DMS79 (cell line): ENCODE measurements around the gene COL13A1.

Experiments used
- DNase-seq: peaks from one replicate; lab custom pipeline; 2025; lab: John Stamatoyannopoulos, UW

The COL13A1 gene

DNA sequence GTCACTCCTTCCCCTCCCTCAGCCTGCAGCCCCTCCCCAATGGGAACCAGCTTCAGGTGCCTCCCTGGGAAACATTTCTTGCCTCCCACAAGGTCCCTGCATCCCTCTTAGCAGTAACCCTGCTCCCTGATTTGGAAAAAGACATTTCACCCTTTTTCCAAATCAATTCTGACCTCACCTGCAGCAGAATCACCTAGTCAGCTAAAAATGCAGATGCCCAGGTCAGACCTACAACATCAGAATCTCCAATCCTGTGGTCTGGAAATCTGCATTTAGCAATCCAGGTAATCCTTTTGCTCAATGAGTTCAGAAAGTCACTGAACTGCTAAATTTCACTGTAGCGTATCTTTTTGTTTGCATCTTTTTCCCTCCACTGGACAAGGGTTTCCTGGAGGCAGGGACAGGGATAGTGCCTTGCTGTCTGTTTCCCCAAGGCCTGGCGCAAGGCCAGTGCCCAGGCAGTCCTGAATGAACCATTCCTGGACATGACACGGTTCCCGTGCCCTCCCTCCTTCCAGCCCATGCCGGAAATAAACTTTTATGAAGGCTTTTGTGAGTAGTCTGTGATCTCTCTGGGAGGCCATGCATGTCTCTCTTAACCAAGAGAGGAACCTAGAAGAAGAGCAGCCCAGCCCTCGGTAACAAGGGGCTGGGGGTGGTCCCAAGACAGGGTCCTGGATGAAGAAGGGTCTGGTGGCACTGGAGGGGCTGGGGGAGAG is 44.0 kb downstream of the COL13A1 start:
- DNase-seq, result no peak

DNA sequence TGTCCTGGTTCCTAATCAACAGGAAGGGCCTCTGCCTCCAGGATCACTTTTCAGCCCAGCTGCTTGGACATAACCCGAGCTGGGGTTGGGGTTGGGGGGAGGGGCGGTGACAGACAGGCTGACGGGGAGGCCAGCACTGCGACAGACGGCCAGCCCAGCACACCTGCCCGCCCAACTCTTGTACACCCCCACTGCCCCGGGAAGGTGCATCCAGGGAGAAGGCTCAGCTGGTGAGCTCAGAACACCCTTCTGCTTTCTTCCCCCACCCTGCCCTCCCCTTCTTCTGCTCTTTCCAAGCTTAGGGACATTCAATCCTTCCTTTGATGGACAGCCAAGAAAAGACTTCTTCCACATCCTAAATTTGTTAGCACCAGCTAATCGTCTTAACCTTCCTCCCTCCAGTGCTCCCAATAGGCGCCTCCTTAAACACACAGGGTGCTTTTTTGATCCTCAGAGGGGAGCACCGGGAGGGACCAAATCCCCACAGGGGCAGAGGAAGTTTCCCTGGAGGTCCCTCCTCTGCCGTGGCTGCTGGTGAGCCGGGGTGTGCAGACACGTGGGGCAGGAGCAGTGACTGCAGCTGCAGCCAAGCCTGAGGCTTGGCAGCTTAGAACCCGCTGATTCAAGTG is 44.7 kb downstream of the COL13A1 start:
- no peak for DNase-seq

DNA sequence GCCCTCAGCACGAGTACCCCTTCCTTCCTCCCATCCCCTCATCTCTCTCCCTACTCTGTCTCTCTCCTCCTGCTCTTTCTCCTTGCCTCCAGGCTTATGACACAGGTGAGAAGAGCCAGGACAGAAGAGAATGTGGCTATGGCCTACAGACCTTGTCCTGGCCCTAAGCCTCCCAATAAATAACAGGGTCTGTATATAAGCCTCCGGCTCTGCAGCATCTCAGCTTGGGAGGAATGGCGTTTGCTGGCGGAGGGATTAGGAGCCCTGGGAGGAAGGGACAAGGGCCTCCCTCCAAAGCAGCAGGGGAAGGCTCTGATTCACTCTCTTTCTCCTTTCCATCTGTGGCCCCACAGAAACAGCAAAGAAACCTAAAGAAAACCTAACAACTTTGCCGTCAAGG is 45.8 kb downstream of the COL13A1 start:
- no peak for DNase-seq

DNA sequence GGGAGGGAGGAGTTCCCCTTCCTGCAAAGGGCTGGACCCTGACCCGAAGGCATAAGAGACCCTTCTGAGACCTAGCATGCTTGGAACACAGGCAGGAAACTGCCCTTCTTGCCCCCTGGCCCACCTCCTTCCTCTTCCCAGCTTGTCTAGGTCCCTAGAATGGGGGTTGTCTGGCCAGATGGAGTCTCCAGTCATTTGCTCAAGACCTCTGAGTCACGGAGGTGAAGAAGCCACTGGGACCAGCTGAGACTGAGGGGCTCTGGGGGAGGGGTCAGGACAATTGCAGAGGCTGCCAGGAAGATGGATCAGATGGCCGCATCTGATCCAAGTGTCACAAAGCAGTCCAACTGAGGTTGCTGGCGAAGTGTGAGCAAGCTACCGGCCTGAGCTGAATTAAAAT is 46.2 kb downstream of the COL13A1 start:
- no peak for DNase-seq

DNA sequence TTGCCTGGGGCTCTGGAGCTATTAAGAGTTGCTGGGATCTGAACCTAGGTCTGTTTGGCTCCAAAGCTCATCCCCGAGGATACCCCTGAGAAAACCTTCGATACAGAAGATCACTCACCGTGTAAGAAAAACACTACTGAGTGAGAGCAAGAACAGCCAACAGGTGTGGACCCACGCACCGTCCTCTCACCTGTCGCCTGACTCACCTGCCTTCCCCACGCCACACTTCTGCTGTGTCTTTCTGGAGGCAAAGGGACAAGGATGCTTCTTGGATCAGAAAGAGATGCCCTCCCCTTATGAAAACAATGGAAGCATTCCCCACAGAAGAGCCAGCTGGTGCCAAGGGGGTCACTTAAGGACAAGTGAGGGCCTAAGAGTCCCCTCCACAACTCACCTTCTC is 46.7 kb downstream of the COL13A1 start:
- DNase-seq, result peak; percentile 11

DNA sequence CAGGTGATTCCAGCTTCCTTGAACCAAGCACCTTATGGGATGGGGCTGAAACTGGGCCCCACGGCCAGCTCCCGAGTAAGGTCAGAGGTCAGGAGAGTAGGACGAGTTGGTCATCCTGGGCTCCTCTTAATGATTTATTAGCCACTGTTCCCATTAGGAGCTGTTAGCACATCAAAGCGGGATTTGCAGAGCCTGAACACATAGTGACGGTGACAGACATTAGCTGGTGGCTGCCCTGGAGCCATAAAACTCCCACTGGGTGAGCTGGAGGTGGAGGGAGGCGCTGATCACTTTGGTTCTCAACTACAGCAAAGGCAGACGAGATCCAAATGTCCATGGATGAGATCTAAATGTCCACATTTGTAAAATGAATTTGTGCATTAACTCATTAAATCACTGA is 48.1 kb downstream of the COL13A1 start:
- DNase-seq, result no peak

DNA sequence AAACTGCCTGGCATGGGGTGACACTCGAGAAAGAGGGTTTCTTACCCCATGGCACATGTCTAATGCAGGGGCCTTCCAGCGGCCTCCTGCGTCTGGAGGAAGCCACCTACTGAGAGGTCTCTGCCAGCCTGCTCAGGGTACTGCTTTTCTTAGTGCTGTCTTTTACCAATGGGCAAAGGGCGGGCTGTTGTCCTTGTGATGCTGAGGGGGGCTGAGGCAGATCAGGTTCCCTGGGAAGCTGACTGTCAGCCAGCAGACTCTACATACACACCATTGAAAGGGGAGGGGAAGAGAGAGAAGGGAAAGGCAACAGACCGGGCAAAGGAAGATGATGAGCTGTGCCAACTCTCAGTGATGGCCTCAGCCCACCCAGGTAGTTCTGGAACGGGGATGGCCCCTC is 48.7 kb downstream of the COL13A1 start:
- no peak for DNase-seq

DNA sequence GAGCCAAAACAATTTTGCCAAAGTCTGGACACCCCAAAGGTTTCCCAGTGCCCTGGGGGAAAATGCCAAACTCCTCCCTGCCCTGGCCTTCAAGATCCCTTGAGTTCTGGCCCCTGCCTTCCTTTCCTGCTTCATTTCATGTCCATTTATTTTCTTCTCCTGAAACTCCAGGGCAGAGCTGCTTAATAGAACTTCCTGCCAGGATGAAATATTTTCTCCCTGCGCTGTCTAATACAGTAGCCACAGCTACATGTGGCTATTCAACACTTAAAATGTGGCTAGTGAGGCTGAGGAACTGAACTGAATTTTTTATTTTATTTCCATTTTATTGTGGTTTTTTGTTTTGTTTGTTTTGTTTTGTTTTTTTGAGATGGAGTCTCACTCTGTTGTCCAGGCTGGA is 49.6 kb downstream of the COL13A1 start:
- no peak for DNase-seq

DNA sequence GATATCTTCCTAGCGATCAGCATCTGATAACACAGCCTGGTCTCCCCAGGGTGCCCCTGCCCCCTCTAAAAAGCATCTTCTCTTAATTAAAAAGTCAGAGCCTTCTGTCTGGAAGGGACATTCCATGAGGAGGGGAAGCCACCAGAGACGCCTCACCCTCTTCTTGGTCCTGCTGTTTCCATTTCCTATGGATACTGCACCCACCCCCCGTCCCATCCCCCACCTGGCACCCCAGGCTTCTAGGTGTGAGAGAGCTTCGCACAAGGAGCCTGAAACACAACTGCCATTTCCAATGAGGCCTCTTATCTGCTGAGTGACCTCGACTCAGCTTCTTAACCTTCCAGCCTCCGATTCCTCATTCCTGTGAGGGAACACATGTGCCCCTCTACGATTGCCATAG is 51.4 kb downstream of the COL13A1 start:
- DNase-seq, result no peak

DNA sequence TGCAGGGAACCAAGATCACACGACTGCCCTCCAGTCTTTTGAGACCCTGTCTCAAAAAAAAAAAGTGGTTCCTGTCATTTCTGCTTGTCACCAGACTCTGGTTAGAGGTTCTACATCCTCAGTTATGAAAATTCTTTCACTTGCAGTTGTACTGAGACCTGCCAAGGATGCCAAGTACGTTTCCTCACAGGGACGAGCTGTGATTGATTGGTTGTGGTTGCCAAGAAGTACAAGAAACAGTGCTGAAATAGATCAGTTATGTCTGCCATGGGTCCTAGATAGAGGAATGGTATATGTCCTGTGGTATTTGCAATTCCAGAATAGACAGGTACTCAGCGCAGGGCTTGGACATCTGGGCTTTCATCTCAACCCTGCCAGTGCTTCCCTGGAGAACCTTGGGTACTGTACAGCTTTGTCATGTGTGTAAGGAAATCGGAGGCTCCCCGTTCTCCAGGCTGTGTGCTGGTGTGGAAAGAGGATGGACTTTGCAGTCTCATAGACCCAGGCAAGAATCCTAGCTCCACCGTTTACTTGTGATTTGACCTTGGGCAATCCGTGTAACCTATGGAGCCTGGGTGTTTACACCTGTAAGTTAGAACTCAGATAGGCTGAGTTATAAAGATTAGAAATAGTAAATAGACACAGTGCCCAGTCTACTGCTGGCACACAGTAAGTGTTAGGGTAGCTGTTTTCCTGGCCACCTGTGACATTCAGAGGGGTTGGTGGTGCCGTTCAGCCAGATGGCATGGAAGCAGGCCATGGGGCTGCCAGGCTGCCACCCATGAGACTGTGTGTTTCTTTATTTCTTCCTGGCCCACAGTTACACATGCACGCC is 53.0 kb downstream of the COL13A1 start:
- no peak for DNase-seq

DNA sequence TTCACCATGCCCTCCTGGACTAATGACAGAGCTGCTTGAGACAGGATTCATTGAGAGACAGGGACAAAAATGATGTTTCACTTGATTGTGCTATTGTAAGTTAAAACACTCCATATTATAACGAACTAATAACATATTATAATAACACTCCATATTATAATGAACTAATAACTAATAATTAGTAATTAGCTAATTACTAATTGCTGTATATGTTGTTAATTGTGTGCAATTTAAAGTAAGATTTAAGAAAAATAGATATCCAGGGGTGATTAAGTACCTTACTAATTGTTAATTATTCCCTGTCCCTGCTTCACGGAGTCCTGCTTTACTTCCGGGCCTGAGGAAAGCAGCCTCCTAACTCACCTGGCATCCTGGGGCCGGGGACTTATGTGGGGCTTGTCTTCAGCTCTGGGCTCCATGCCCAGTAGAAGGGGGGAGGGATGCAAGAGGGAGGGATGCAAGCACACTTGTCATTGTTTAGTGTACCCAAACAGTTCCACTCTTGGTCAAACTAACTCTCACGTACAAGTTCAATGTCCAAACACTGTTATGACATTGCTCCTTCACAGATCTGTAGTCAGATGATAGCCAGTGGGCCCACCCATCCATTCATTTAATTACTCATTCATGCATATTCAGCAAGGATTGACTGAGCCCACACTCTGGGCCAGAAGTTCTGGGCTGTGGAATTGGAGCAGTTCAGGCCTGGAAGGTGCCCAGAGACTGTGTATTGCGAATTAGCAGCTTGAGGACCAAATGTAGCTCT is 53.8 kb downstream of the COL13A1 start:
- DNase-seq, result no peak

DNA sequence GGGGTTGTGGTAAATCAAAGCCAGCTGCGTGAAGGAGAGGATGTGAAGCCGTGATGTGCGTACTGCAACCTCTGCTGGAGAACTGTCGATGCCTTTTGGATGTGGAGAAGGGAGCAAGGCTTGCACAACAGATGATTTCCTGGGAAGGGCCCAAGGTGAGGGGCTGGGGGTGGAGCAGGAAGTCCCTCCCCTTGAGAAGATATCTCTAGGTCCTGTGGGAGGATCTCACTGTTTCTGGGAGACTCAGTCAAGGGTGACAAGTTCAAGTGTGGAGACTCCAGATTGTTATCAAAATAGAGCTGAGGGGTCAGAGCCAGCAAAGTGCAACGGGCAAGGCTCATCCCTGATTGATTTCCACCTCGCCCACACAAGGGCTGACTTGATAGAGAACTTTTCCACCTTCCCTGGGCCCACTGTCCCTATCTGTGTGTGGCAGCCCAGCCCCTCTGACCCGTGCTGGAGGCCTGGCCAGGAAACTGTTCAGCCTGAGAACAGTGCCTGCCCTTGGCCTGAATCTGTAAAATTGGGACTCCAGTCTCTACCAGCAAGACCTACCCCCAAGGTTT is 55.0 kb downstream of the COL13A1 start:
- no peak for DNase-seq

DNA sequence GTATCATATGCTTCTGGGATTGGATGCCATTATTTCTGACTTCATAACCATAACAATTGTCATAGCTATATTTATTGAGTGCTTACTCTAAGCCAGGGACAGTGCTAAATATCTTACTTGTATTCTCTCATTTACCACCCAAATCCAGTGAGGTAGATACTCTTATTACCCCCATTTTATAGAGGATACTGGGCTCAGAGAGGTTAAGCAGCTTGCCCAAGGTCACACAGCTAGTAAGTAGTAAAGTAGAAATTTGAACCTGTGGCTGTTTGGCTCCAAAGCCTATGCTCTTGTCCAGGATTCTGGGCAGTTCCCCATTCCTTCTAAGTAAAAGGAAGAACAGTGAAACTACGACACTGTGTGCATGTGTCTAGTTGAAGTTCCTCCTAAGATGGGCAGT is 56.5 kb downstream of the COL13A1 start:
- DNase-seq, result no peak

DNA sequence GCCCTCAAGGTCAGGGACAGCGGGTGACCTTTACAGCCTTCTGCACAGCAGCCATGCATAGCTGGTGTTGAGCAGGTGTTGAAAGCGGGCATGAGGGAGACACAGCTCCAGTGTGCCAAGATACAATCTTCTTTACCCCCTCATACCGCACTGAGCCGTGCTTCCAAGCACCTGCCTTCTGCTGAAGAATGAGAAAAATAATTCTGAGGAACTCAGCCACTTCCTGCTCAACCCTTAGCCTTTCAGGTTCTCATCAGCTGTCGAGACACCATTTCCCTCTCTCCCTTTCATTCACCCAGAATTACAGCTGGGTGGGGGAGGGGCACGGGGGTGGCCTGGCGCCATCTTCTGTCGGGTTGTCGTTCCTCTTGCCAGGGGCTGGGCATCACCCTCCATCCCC is 58.6 kb downstream of the COL13A1 start:
- no peak for DNase-seq

DNA sequence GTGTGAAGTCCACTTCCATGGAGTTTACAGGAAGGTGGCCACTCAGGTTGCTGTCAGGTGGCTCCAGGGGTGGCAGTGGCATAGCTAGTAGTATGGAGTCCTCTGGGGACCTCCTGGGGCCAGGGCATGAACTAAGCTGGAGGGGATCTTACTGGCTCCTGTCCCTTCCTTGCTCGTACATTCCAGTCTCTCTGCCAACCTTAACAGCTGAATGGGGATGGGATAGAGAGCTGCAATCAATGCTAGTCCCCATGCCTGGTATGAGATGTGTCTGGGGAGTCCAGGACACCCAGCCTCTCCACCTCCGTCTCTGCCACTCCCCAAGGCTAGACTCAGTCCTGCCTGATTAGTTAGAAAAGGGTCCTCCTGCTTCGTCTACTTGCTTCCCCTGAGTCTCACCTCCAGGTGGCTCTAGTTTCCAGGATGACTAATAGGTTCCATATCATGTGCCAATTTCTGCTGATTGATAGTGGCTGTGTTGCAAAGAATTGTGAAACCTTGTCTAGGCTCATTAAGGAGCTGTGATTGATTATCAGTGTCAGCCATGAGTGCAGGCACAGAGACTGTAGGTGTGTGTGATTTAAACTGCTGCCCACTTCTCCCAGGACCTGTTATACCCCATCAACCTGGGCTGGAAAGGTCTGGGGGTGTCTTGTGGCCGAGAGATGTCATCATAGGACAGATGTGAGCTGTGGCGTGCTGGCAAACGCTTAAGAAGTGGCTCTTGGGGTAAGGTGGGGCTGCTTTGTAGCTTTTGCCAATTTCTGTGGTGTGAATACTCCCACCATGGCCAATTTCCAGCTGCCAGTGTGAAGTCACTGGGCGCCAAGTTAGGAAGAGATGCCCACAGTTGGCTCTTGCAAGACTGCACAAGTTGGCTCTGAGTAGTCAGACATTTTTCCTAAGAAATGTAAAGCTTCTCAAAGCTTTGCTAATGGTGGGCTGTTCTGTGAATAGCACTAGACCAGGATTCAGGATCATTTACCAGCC is 59.8 kb downstream of the COL13A1 start:
- peak; percentile 20 for DNase-seq

DNA sequence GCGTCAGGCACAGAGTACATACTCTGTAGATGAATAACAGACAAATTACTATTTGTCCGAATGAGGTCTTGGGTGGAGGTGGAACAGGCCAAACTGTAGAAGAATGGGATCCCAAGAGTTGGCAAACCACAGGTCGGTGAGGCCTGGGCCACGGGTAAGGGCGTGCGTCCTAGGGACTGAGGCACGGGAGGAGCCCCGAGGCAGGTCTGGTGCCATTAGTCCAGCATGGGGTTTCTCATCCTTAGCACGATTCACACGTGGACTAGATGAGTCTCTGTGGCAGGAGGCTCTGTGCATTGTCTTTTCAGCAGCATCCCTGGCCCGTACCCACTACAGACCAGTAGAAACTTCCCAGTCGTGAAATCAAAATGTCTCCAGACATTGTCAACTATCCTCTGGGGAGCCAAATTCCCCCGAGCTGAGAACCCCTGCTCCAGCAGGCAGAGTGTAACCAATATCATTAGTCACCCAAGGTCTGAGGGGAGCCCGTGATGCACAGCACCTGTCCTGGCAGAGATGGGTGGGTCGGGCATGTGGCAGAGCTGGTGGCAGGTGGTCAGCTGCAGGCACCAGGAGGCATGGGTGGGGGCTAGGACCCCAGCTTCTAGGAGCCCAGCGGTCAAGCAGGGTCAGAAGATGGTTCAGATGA is 61.3 kb downstream of the COL13A1 start:
- no peak for DNase-seq

DNA sequence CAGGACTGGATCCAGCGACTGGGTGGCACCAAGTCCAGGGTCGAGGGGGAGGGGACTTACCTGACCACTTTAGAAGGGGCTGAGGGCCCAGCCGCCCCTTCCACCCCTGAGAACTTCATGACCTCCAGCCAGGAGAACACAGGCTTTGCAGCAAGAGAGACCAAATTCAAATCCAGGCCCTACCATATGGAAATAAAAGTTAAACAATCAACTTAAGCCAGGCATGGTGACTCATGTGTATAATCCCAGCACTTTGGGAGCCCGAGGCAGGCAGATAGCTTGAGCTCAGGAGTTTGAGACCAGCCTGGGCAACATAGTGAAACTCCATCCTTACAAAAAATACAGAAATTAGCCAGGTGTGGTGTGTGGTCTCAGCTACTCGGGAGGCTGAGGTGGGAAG is 61.9 kb downstream of the COL13A1 start:
- DNase-seq, result no peak

DNA sequence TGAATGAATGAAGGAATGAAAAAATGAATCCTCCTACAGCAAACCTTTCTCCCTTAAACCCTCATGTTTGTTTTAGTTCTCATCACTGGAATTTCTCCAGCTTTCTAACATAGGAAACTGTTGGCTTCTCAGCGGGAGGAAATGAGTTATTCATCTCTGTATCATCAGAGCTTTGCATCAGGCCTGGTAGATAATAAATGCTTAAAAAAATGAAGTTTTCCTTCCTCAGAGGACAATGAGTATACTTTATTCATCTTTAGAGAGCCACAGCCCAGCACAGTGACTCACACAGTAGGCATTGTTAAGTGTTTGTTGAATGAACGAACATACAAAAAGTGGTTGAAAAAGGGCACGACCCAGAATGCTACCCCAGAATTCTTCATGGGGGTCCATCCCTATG is 62.6 kb downstream of the COL13A1 start:
- no peak for DNase-seq

DNA sequence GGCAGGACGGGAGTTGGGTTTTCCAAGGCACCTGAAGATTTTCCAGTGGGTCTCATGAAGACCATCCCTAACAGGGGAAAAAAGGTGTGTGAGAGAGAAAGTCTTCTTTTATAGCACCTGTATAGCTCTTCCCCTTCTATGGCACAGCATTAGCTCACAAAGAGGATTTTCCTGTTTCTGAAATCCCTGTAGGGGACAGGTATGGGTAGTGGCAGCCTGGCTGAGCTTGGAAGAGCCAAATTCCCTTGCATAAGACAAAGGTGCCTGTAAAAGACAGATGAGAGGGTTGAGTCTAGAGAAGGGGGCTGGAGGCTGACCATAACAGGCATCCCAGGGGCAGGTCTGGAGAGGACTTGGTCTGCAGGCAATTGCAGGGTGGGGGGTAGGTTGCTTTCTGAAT is 63.7 kb downstream of the COL13A1 start:
- DNase-seq, result no peak

DNA sequence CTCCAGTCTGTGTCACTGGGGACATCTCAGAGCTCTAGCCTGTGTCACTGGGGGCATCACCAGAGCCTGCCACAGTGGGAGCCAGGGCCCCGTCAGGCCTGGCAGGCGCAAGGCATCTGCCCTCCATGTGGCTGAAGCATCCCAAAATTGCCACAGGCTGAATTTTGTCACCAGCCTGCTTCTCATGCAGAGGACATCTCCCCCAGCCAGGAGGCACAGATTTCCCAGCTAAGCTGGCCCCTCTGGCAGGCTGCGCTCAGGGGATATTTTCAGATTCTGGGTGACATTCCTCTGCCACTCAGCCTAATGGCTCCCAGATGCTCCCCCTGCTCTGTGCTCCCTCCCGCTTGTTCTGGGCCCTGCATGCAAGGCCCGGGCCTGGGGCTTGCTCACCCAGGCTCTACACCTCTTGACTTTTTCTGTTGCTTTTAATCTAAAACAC is 64.6 kb downstream of the COL13A1 start:
- no peak for DNase-seq
